Measurements from ENCODE around the gene ZMYM4.

GRCh38 chr1:35432231-35432630 is 163.7 kb downstream of the ZMYM4 start:
- TF ChIP-seq POLR2A (IDR thresholded peaks at IDR 0.05; ENCODE audit: extremely low read depth, insufficient read length) (no peak), CTCF (IDR thresholded peaks at IDR 0.05; ENCODE audit: low read depth, low read length) (no peak)

All from NB4 (cell line).